Chondrocyte (in vitro differentiated cells): Measurements from ENCODE around the gene MMP27. TPM values are rescaled to one million over a fixed set of nuclear protein-coding genes. Genes with fewer than 3 reads are reported as not detected.

Experiments
- DNase-seq: peaks from one replicate; pipeline ENCODE4 v3.0.0; 2021; ENCODE audit warnings: mixed read lengths, low spot score
- H3K27ac Mint-ChIP-seq: one replicate; pipeline ENCODE4 v1.8.0; 2021; ENCODE audit warnings: mild to moderate bottlenecking, moderate library complexity, mixed read lengths; ENCODE audit not compliant: unreplicated experiment
- H3K27me3 Mint-ChIP-seq: 2 replicates; pipeline ENCODE4 v1.8.0; 2021; ENCODE audit warnings: low read depth, mixed read lengths
- H3K36me3 Mint-ChIP-seq: 2 replicates; pipeline ENCODE4 v1.8.0; 2021; ENCODE audit warnings: low read depth, mixed read lengths
- H3K4me1 Mint-ChIP-seq: 2 replicates; pipeline ENCODE4 v1.8.0; 2021; ENCODE audit warnings: low read depth, mild to moderate bottlenecking, mixed read lengths
- H3K4me3 Mint-ChIP-seq: one replicate; pipeline ENCODE4 v1.8.0; 2021; ENCODE audit warnings: mild to moderate bottlenecking, moderate library complexity, mixed read lengths; ENCODE audit not compliant: unreplicated experiment
- H3K9me3 Mint-ChIP-seq: 2 replicates; pipeline ENCODE4 v1.8.0; 2021; ENCODE audit warnings: low read depth, mixed read lengths
- total RNA-seq: library from RNA; stranded (reverse); gene quantifications from 3 replicates; pipeline ENCODE4 v1.2.1, GENCODE V29; 2021
- TF ChIP-seq, protein P1 (sequence below): fragments of 200-600 bp; sonication (generic); IDR thresholded peaks from 2 replicates; pipeline ENCODE4 v1.5.0; 2021; ENCODE audit warnings: antibody characterized with exemption, mild to moderate bottlenecking, moderate library complexity

MMP27 gene
- total RNA-seq, 1 donor from 2014 or later = not detected

DNA sequence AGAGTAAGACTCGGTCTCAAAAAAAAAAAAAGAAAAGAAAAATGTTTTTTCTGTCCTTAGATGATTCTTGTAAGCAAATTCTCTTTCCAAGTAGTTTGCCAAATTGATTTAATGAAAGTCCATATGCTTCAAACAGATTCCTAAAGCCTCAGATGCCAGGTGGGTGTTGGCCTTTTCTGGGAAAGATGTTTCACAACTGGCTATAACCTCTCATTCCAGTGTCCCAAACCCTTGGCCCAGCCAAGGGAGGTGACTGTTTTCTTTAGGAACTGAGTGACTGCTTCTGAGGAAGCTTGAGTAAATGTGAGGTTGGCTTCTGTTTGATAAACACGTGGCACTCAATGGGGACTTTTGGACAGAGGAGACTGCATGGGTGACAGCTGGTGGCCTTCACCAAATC, 27.5 kb downstream of the MMP27 start:
- H3K9me3 Mint-ChIP-seq = peaks cover 2% of the 10 kb centered on the region
- TF ChIP-seq, protein P1, sequence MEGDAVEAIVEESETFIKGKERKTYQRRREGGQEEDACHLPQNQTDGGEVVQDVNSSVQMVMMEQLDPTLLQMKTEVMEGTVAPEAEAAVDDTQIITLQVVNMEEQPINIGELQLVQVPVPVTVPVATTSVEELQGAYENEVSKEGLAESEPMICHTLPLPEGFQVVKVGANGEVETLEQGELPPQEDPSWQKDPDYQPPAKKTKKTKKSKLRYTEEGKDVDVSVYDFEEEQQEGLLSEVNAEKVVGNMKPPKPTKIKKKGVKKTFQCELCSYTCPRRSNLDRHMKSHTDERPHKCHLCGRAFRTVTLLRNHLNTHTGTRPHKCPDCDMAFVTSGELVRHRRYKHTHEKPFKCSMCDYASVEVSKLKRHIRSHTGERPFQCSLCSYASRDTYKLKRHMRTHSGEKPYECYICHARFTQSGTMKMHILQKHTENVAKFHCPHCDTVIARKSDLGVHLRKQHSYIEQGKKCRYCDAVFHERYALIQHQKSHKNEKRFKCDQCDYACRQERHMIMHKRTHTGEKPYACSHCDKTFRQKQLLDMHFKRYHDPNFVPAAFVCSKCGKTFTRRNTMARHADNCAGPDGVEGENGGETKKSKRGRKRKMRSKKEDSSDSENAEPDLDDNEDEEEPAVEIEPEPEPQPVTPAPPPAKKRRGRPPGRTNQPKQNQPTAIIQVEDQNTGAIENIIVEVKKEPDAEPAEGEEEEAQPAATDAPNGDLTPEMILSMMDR = no peak
- H3K36me3 Mint-ChIP-seq = no peaks in the 10 kb centered on the region
- no peak overlapping the region for H3K27ac Mint-ChIP-seq
- no peaks in the 10 kb centered on the region for H3K4me1 Mint-ChIP-seq
- no peaks in the 10 kb centered on the region for H3K27me3 Mint-ChIP-seq
- no peak for DNase-seq
- no peak overlapping the region for H3K4me3 Mint-ChIP-seq

DNA sequence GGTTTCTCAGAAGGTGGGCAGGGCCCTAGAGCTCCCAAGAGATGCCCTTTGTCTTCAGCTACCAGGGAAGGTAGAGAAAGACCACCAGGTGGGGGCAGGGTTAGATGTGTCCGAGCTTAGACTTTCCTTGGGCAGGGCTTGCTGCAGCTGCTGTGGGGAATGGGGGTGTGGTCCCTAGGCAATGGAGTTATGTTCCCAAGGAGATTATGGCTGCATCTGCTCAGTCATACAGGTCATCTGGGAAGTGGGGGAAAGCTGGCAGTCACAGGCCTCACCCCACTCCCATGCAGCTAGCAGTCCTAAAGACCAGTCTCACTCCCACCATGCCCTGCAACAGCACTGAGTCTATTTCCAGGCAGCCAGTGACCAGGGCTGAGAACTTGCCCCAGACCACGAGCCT, 29.5 kb downstream of the MMP27 start:
- Mint-ChIP-seq H3K36me3 (no peaks in the 10 kb centered on the region), H3K27ac (no peak overlapping the region), H3K9me3 (no peaks in the 10 kb centered on the region), H3K4me3 (no peak overlapping the region), H3K27me3 (no peaks in the 10 kb centered on the region), H3K4me1 (no peaks in the 10 kb centered on the region)
- no peak for DNase-seq
- TF ChIP-seq, protein P1 = no peak

DNA sequence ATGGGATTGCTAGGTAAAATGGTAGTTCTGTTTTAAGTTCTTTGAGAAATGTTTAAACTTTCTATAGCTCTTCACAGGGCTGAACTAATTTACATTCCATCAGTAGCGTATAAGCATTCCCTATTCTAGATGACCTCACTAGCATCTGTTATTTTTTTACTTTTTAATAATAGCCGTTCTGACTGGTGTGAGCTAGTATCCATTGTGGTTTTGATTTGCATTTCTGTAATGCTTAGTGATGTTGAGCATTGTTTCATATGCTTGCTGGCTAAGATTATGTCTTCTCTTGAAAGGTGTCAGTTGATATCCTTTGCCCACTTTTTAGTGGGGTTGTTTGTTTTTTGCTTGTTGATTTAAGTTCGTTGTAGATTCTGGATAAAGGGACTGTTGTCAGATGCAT, 35.9 kb downstream of the MMP27 start:
- Mint-ChIP-seq H3K9me3 (peaks cover 2% of the 10 kb centered on the region), H3K27ac (no peak overlapping the region), H3K36me3 (no peaks in the 10 kb centered on the region), H3K27me3 (no peaks in the 10 kb centered on the region), H3K4me1 (peaks cover 3% of the 10 kb centered on the region), H3K4me3 (no peak overlapping the region)
- no peak for DNase-seq
- TF ChIP-seq, protein P1 = no peak

DNA sequence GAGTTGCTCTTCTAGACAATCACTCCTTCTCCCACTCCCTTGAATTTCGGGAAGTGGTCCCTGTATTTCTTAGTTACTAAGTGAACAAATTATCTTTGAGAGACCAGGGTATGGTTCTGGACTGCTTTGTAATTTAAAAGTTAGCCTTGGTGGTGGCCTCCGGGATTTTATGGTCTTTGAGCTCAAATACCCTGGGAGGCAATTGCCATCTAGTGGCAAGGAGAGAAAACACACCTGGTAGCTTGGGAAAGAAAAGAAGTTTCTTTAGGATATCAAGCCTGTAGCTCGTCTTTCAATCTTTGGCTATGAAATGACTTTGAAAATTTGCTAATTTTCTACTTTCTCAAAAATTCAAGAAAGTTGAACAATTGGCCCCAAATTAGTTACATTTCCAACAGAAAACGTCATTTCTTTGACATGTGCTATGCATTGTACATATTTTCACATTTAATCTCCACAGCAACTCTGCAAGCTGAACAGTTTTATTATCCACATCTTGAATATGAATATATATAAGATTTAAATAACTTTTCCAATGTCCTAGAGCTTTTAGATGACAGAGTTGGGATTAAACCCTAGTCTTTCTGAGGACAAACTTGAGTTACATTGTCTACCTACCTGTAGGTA, 39.1 kb downstream of the MMP27 start:
- Mint-ChIP-seq H3K36me3 (no peaks in the 10 kb centered on the region), H3K27me3 (no peaks in the 10 kb centered on the region), H3K27ac (no peak overlapping the region), H3K9me3 (peaks cover 2% of the 10 kb centered on the region), H3K4me3 (no peak overlapping the region), H3K4me1 (peaks cover 3% of the 10 kb centered on the region)
- TF ChIP-seq, protein P1 = peak; percentile 94
- DNase-seq = no peak

DNA sequence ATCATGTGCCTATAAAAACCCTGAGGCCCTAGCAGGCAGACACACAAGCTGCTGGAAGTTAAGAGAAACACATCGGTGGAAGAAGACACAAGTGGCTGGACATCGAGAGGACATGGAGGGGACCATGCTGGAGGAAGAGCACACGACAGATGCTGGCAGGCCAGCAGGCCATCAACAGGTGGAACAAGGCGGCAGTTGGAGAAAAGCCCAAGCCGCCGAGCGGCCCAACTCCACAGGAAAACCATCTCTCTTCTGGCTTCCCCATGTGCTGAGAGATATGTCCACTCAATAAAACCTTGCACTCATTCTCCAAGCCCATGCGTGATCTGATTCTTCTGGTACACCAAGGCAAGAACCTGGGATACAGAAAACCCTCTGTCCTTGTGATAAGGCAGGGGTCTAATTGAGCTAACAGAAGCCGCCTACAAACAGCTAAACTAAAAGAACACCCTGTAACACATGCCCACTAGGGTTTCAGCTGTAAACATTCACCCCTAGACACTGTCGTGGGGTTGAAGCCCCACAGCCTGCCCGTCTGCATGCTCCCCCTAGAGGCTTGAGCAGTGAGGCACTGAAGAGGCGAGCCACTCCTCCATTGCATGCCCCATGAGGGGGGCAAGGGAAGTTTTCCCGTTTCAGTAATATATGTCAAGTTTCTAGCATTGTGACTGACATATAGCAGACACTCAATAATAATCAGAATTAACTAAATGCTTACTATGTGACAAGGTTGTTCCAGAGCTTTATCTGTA, 41.4 kb downstream of the MMP27 start:
- H3K4me3 Mint-ChIP-seq = no peak overlapping the region
- peaks cover under 1% of the 10 kb centered on the region for H3K9me3 Mint-ChIP-seq
- H3K36me3 Mint-ChIP-seq = no peaks in the 10 kb centered on the region
- DNase-seq = no peak
- peaks cover 2% of the 10 kb centered on the region for H3K27me3 Mint-ChIP-seq
- TF ChIP-seq, protein P1 = peak; percentile 53
- peaks cover 3% of the 10 kb centered on the region for H3K4me1 Mint-ChIP-seq
- no peak overlapping the region for H3K27ac Mint-ChIP-seq
